SH-SY5Y (cell line): ENCODE data around the gene SMYD3.

Source experiments
- GATA2 ChIP-seq: IDR thresholded peaks from 2 replicates; pipeline ENCODE4 v1.6.1; 2011; ENCODE audit warnings: mild to moderate bottlenecking, low read depth, low read length
- GATA3 ChIP-seq: IDR thresholded peaks from 2 replicates; pipeline ENCODE4 v1.6.1; 2011; ENCODE audit warnings: low read depth, mild to moderate bottlenecking, low read length, moderate library complexity

- TF ChIP-seq GATA3 (no peak), GATA2 (no peak)
Observed at GRCh38 chr1:246390855-246391254, 116.2 kb downstream of the SMYD3 start.
